Skeletal muscle tissue (tissue), 2 donors: Measurements from ENCODE around the gene SKA3. TPM values are rescaled to one million over a fixed set of nuclear protein-coding genes. Genes with fewer than 3 reads are reported as not detected.

Experiments
- small RNA-seq: library from RNA; depleted of rRNA; stranded (forward); fragments of <200 nt; gene quantifications from one replicate; pipeline ENCODE3, GENCODE V24; 2014
- total RNA-seq: library from RNA; depleted of rRNA; stranded (reverse); fragments of >200 nt; gene quantifications from one replicate; pipeline ENCODE4 v1.2.3, GENCODE V29; 2014

SKA3 gene
- total RNA-seq, 1 donor from 2014 or later: 7.8 TPM

Small RNAs within 50 kb of the gene (small RNA-seq; reads per million reads assigned to genes)
- gene AL158032.1 (not detected), gene RF00086 (0.07 reads per million), gene RF02116 (not detected)

Other genes with a start within 250 kb of the SKA3 start
- gene LATS2, start 115.0 kb downstream of the SKA3 start, total RNA-seq: 8.9 TPM
- gene SAP18, start 36.4 kb downstream of the SKA3 start, total RNA-seq: 43.8 TPM
- 12.0 TPM for gene MRPL57, start 106 bp upstream of the SKA3 start, total RNA-seq